Measurements from ENCODE around the gene RIMKLB. TPM values are rescaled to one million over a fixed set of nuclear protein-coding genes. Genes with fewer than 3 reads are reported as not detected.

The RIMKLB gene
- total and polyA plus RNA-seq, 10 of the 15 experiments (the other 5 are each of a cell fraction or from before 2014, with no cell fraction given) = 0.15 to 0.83 (median 0.46) TPM

GRCh38 chr12:8665759-8666158, 32.0 kb upstream of the RIMKLB start:
- Histone ChIP-seq H3K79me2 (ENCODE audit: control insufficient read depth, insufficient read depth, low read length) (no peaks in the 10 kb centered on the region), H3K9me3 (replicated peaks; ENCODE audit: control insufficient read depth, insufficient read depth, low read length) (peaks cover 1% of the 10 kb centered on the region; the same call in 1 of the 3 replicates), H3K9ac (ENCODE audit: control insufficient read depth, insufficient read depth, low read length) (no peak overlapping the region), H3K4me3 (no peak overlapping the region), H3K4me1 (ENCODE audit: control insufficient read depth, insufficient read depth, low read length) (no peaks in the 10 kb centered on the region), H3K4me2 (ENCODE audit: control insufficient read depth, insufficient read depth) (no peak overlapping the region), H3K27me3 (replicated peaks in 1 of 2; ENCODE audit: control insufficient read depth in 2 of 2, insufficient read depth in 2 of 2, low read length in 1 of 2) (peaks cover 0 to 5% of the 10 kb centered on the region in 2 experiments; a peak in 2 of 4 replicates), H2AFZ (ENCODE audit: control insufficient read depth, low read depth, low read length) (no peak overlapping the region), H3K36me3 (ENCODE audit: control insufficient read depth in 2 of 2, insufficient read depth in 2 of 2, low read length in 1 of 2) (no peaks in the 10 kb centered on the region), H4K20me1 (ENCODE audit: control insufficient read depth, insufficient read depth) (no peaks in the 10 kb centered on the region), H3K27ac (ENCODE audit: control insufficient read depth, insufficient read depth) (no peak overlapping the region)
- ChIA-PET CTCF (interaction anchor here (2.3 kb wide), 1 partner anchor 10 kb away, joined by 9 read pairs; no protein-coding TSS in a partner anchor), SMC1A (ENCODE audit: uncharacterized antibody, unreplicated experiment) (interaction anchor here (1.0 to 1.3 kb wide), 2 partner anchors 16 to 224 kb away, joined by 3 read pairs; no protein-coding TSS in a partner anchor), RAD21 (ENCODE audit: unreplicated experiment) (no interaction called here), POLR2A (no interaction called here)
- no peak for ATAC-seq
- no TSS peak for BruUV-seq (replicated peaks)
- intact Hi-C loops (cut with micrococcal nuclease; ENCODE audit: unreplicated experiment) = no loop called here
- in situ Hi-C loops (cut with MboI) = no loop called here
- no peak for DNase-seq (ENCODE audit: low read depth, low spot score)
- TF ChIP-seq EP300 (IDR thresholded peaks at IDR 0.05; ENCODE audit: borderline replicate concordance in 1 of 2, control insufficient read depth in 1 of 2, low read depth in 2 of 2, low read length in 2 of 2) = no peak
- no peak for TF ChIP-seq SP1 (IDR thresholded peaks at IDR 0.05; ENCODE audit: low read depth, low read length)
- no peak for TF ChIP-seq ESRRA (IDR thresholded peaks at IDR 0.05; ENCODE audit: low read length)
- no peak for TF ChIP-seq NFYB (IDR thresholded peaks at IDR 0.05; ENCODE audit: insufficient read depth, low read depth, low read length)
- no peak for TF ChIP-seq PML (IDR thresholded peaks at IDR 0.05; ENCODE audit: low read length)
- no peak for TF ChIP-seq KDM1A (IDR thresholded peaks at IDR 0.05; ENCODE audit: borderline replicate concordance)
- no peak for TF ChIP-seq JUNB (IDR thresholded peaks at IDR 0.05)
- TF ChIP-seq USF2 (IDR thresholded peaks at IDR 0.05; ENCODE audit: borderline replicate concordance, low read depth, low read length) = no peak
- no peak for TF ChIP-seq POLR2A (IDR thresholded peaks at IDR 0.05; ENCODE audit: low read depth, low read length)
- WGBS (ENCODE audit: insufficient coverage, insufficient replicate concordance, low lambda C conversion rate, missing lambda C conversion rate) = 45% methylated on average over 4 of the region's 4 CpGs
- no peak for FAIRE-seq
